Epithelial cell of prostate (primary cell): ENCODE results near the gene CPNE6.
"Not testable (repeated sequence)": the region's sequence is repeated elsewhere in the genome, so short reads cannot be mapped to it uniquely, and the experiment has no call there.

Source experiments
- DNase-seq: peaks from one replicate; pipeline ENCODE4 v3.0.0-alpha.2; 2011; ENCODE audit warnings: low read depth, low spot score
- H3K27ac ChIP-seq: fragments of 450-650 bp; 2 replicates; pipeline ENCODE4 v1.5.1; 2017; ENCODE audit warnings: mild to moderate bottlenecking

Gene CPNE6

DNA sequence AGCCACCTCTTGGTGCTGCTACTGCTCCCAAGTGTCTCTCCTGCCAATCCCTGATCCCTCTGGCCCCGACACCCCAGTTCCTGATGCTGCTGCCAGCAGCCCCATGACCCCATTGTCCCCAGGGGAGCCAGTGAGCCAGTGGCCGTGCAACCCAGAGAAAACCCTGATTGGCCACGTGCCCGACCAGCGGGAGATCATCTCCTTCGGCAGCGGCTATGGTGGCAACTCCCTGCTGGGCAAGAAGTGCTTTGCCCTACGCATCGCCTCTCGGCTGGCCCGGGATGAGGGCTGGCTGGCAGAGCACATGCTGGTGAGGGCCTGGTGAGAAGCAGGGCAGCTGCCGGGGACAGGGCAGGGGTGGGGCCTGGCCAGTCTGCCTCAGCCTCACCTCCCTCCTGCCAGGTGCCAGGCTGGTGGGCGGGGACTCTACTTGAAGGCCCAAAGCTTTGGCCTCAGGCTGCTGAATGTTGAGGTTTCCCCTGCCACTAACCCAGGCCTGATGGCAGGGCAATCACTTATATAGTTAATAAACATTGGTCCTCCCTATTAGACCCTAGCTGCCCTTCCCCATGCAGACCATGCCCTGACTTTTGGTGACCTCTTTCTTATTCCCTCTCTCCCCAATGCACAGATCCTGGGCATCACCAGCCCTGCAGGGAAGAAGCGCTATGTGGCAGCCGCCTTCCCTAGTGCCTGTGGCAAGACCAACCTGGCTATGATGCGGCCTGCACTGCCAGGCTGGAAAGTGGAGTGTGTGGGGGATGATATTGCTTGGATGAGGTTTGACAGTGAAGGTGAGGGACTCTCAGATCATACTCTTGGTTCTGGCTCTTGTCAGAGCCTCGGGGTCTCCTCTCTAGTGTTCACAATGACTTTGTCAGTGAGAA is 27.8 kb downstream of the CPNE6 start:
- no peak overlapping the region for H3K27ac ChIP-seq
- DNase-seq, result no peak

DNA sequence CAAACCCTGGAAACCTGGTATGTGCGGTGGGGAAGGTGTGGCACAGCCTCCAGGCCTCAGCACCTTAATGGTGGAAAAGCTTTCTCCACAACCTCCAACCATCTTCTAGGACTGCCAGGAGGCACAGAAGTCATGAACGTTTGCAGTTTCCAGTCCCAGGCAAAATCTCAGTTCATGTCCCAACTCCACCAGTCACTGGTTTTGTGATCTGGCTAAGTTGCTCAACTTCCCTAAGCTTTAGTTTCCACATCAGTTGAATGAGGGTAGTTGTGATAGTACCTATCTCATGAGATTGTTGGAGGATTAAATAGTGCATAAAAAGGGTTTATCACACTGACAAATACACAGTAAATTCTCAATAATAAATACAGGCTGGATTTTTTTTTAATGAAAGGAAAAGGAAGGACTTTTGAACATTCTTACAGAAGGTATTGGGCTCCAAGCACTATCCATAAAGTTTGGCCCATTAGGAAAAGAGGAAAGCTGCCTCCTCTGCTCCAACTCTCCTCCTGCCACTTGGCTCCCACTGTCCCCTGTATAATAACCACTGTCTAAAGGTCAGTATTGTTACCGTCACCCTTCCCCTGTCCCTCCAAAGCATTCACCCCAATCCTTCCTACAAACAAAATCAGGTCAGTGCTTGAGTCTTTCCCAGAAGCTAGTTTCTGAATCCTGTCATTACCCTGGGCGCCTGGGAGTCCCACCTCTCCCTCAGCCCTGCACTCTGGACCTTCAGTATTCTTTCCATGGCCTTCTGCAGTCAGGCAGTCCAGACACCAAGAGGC is 29.0 kb downstream of the CPNE6 start:
- no peak for DNase-seq

DNA sequence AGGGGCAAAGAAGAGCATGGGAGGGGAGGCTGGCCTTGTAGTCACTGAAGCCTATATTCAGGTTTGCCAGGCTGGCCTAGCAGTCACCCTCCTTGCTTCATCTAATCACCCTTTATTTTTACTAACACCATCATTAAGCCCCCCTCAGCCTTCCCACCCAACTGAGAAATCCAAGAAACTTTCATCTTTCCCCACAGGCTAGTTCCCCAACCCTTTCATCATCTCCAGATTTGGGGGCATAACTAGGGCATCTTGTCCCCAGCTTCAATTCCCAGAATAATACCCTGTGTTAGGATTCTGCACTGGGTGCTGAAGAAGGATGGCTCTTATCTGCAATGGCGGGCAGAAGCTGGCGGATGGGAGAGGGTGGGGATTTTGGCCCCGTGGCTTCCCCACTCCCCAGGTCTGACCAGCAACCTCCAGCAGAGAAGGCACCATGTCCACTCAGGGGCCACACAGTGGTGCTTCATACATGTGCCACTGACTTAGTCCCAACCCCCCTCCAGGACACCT is 29.7 kb downstream of the CPNE6 start:
- DNase-seq, result no peak
- H3K27ac ChIP-seq, result no peak overlapping the region

More for the DNA sequence above, 29.0 kb downstream of the CPNE6 start:
- no peak overlapping the region for H3K27ac ChIP-seq

DNA sequence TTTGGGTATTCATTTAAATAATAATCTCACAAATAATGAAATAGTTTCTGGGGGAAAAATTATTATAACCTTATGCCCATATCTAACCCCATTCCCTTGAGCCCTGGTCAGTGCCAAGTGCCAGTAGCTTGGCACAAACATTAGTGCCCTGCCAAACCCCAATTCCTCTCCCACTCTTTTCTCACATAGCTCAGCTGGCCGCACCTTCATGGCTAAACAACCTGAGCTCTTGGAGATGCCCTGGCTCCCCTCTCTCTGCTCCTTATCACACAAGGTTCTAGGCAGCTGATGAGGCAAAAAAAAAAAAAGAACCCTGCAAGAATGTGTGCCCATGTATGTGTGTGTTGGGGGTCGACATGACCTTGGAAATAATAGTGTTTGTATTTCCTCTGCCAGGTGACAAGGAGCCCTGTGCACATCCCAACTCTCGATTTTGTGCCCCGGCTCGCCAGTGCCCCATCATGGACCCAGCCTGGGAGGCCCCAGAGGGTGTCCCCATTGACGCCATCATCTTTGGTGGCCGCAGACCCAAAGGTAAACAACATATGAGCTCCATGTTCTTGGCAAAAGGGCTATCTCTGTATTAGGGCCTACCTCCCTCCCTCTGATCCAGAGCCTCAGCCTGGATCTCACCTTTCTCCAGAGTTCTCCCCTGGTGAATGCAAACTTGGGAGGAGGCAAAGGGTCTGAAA is 31.1 kb downstream of the CPNE6 start:
- H3K27ac ChIP-seq, result no peak overlapping the region
- no peak for DNase-seq

DNA sequence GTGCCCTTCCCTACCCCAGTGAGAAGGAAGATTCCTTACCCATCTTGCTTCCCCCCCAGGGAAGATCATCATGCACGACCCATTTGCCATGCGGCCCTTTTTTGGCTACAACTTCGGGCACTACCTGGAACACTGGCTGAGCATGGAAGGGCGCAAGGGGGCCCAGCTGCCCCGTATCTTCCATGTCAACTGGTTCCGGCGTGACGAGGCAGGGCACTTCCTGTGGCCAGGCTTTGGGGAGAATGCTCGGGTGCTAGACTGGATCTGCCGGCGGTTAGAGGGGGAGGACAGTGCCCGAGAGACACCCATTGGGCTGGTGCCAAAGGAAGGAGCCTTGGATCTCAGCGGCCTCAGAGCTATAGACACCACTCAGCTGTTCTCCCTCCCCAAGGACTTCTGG is 32.1 kb downstream of the CPNE6 start:
- no peak overlapping the region for H3K27ac ChIP-seq
- DNase-seq, result no peak

DNA sequence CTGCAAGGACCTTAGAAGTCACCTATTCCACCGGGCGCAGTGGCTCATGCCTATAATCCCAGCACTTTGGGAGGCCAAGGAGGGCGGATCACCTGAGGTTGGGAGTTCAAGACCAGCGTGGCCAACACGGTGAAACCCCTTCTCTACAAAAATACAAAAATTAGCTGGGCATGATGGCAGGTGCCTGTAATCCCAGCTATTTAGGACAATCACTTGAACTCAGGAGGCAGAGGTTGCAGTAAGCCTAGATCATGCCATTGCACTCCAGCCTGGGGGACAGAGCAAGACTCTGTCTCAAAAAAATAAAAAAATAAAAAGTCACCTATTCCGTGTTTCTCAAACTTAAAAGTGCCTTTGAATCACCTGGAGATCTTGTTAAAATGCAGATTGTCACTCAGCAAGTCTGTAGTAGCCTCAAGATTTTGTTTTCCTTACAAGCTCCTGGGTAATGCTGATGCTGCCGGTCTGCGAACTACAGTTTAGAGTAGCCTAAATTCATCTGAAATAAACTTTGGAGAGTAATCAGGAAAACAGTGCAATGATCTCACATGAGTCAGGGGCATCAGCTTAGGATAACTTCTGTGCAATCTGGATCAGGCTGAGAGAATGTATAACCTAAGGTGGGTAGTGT is 34.4 kb downstream of the CPNE6 start:
- peak overlapping the region; percentile 32 for H3K27ac ChIP-seq
- DNase-seq, result not testable (repeated sequence)

DNA sequence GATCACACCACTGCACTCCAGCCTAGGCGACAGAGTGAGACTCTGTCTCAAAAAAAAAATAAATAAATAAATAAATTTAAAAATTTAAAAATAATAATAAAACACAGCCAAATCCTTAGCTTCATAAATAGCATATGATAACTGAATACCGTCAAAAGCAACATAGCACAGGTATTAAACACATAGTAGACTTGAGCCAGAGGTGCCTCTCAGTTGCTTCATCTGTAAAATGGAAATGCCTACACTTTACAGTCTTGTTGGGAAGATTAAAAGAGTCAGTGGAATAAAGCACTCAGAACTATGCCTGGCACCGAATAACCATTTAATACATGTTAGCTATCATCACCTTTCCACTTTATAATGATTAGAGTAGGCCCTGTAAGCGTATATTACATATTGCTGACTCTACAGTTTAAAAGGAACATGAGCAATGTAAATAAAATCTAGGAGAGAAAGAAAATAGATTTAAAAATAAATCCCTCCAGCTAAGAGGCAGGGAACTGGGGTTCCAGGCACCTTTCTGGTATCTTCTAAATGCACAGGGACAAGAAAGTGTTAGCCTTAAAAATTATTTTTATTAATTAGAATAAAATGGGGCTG is 35.4 kb downstream of the CPNE6 start:
- DNase-seq, result no peak
- peak overlapping the region; percentile 32 for H3K27ac ChIP-seq

DNA sequence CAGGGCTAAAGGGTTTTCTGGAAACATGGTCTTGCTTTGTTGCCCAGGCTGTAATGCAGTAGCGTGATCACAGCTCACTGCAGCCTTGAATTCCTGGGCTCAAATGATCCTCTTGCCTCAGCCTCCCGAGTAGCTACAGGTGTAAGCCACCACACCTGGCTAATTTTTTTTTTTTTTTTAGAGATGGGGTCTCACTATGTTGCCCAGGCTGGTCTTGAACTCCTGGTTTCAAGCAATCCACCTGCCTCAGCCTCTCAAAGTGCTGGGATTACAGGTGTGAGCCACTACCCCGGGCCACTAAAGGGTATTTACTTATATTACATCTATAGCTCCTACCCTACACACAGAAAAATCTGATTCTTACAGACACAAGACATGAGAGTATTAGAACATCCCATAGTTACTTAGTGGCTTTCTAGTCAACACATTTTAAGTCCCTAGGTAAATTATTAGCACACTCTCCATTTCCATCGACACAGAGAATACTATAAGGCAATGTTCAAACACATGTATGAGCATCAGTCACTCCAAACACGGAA is 37.0 kb downstream of the CPNE6 start:
- no peak for DNase-seq
- H3K27ac ChIP-seq, result peak overlapping the region; percentile 21

DNA sequence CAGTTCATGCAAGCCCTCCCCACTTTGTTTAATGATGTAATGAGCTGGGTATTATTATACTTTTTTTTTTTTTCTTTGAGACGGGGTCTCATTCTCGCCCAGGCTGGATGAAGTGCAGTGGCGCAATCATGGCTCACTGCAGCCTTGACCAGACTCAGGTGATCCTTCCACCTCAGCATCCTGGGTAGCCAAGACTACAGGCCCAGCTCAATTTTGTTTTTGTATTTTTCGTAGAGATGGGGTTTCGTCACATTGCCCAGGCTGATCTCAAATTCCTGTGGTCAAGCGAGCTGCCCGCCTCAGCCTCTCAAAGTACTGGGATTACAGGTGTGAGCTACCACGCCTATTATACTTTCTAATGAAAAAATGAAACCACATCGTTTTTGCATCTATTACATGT is 38.7 kb downstream of the CPNE6 start:
- no peak for DNase-seq
- H3K27ac ChIP-seq, result peak overlapping the region; percentile 21

DNA sequence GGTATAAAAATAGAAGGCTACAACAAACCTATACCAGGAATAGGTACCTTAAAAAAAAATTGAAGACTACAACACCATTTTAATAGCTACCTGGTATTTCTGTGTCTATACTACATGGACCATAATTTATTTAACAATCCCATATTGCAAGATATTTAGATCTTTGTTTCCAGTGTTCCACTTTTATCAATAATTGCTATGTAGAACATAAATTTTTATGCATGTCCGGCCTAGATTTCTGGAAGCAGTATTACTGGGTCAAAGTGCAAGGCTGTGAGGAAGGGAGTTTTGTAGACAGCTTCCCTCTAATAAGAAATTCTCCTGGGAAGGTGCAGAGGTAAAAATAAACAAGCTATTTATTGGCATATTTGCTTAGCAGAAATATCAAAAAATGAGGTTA is 39.2 kb downstream of the CPNE6 start:
- DNase-seq, result no peak
- peak overlapping the region; percentile 21 for H3K27ac ChIP-seq

DNA sequence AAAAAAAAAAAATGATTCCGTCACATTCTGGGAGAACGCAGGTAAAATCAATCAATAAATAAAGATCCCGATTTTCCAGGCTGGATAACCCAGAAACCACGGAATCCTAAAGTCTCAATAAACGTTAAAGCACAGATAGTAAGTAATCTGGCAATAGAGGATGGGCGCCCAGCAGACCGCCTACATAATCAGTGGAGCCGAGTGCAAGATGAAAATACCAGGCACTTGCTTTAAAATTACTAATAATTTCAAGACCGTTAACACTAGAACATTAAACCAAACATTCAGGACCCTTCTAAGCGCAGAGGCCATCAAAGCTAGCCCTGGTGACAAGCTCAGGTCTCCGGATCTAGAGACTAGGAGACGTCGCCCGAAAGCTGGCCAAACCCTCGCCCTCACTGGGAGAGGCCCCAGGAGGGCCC is 42.0 kb downstream of the CPNE6 start:
- DNase-seq, result no peak
- peak overlapping the region; percentile 97 for H3K27ac ChIP-seq

DNA sequence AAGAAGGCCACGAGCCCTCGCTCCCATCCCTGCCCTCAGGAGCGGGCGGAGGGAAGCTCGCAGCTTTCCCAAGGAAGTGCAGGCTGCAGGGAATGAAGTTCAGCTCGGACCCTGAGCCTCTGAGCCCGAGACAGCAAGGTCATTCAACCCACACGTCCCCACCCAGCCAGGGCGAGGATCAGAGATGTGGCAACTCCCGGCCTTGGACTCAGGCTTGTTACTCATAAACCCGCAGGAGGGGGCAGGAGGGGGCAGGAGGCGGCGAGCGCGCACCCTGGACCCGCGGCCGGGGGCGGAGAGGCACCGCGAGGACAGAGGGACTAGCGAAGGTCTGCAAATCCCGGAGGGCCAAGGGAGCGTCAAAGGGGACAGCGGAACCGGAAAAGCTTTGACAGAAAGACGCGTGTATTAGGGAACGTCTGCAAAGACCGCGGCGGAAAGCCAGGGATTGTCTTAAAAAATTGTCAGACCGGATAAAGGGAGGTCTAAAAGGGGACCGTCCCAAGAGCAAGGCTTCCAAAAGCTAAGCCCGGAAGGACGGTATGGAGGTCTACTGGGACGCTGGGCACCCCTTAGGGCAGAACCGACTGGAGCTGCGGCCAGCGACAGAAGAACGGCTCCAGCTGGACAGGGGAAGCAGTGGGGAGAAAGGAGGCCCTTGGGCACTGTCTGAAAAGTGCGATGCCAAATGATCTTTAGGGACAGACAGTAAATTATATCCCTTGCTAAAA is 42.6 kb downstream of the CPNE6 start:
- peak overlapping the region; percentile 97 for H3K27ac ChIP-seq
- peak; percentile 58 for DNase-seq

DNA sequence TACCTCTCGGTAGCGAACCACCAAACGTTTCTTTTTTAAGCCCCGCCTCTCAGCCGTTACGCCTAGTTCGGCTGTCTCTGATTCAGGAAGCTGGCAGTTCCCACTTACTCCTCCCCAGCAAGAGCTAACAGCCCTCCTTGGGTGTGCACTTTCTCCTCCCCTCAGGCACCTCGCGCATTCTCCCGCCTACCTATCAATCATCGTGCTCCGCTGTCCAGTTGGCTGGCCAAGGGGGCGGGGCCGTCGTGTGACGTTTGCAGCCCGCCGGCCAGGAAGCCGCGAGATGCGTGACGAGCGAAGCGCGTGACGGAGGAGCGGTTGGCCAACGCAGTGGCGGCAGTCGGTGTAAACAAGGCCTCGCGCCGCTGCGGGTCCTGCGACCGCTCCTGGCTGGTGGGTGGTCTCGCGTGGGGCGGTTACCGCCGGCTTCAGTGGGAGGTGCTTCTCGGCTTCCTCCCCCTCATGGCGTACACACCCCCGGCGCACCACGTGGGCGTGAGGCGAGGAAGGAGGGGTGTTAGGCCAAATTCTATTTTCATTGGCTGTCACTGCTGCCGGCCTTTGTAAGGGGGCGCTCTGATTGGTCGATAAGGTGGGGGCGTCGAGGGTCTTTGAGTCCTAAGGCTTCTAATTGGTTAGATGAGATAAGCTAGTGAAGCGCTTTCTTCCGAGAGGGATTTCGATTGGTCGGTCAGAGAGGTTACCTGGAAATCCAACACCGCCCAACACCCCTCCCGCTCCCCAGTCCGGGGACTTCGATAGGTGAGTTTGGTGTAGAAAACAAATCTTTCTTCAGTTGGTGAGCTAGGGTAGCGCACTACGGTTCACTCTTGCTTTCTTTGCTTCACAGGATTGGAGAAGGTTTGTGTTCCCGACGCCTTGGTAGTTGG is 43.4 kb downstream of the CPNE6 start, which contains the start of the genes DCAF11 and NRL:
DCAF11 (plus strand) TSS at position 246 of the 890 bp plus-strand sequence. CDS start 818 bp downstream, outside the sequence.
NRL (minus strand) TSS at position 418 of the 890 bp plus-strand sequence. CDS start 32,101 bp downstream, outside the sequence.
- DNase-seq, result peak; percentile 99
- peak within 1 kb of the TSS; percentile 97 for H3K27ac ChIP-seq

DNA sequence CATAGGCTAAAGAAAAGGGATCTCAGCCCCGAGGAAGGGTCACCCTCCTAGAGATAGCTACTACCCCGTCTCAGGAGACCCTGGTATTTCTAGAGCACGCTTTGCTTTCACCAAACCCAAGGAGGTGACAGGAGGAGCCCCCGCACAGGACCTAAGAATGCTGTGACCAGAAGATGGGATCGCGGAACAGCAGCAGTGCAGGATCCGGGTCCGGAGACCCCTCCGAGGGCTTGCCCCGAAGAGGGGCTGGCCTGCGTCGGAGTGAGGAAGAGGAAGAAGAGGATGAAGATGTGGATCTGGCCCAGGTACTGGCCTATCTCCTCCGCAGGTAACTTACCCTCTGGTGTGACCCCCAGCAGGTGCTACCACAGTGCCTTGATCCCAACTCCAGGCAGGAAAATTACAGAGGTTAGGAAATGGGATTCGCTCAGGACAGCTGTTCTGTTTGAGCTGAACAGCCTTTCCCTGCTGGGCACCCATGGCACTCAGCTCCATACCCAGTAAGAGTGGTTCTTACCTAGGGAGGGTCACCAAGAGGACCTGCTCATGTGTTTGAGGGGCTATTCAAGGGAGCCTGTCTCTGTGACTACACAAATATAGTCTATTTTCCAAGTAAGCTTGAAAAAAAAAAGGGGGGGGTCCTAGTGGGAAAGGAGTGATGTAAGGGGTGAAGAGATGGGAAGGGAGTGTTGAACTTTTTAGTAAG is 44.2 kb downstream of the CPNE6 start:
- peak overlapping the region; percentile 97 for H3K27ac ChIP-seq
- DNase-seq, result no peak

DNA sequence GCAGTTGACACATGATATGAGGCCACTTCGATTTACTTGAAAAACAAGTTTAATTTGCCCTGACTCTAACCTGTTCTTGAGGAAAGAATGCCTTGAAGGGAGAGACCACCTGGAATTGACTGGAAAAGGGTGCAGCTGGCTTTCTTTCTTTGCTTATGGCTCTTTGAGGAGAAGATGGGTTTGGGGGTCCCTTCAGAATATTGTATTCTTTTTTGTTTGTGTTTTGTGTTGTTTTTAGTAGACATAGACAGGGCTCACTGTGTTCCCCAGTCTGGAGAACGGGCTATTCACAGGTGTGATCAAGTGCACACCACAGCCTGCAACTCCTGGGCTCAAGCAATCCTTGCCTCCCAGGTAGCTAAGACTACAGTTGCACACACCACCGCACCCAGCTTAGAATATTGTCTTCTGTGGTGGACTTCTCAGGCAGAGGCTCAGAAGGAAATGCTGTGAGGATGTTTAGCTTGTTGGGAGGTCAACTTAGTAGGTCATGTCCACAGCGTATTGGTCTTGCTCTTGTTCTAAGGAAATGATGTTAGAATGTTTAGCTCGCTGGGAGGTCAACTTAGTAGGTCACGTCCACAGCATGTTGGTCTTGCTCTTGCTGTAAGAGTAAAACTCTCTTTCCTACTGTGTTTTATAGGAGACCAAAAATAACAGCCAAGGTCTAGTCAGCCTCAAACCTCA is 44.9 kb downstream of the CPNE6 start:
- H3K27ac ChIP-seq, result no peak overlapping the region
- no peak for DNase-seq

DNA sequence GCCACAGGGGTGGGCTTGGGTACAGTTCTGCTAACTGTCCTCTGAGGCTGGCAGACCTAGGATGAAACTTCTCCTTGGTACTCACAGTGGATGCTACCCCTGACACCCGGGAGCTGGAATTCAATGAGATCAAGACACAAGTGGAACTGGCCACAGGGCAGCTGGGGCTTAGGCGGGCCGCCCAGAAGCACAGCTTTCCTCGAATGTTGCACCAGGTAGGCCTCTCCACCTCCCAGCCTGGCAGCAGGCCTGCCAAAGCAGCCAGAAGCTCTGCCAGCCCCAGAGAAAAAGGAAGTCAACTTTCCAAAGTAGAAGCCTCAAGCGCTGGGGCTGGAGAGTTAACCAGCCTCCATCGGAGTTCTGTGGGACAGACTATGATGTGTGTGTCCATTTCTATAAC is 45.8 kb downstream of the CPNE6 start:
- H3K27ac ChIP-seq, result no peak overlapping the region
- DNase-seq, result no peak
